ENCODE measurements around the gene PLOD1.

- no peak for TF ChIP-seq CTCF (IDR thresholded peaks at IDR 0.05)
- no peak for TF ChIP-seq POLR2A (IDR thresholded peaks at IDR 0.05)
Observed at GRCh38 chr1:11940260-11940921, 5.9 kb downstream of the PLOD1 start.

All from uterus (tissue), 2 donors.